ENCODE results near the gene ETF1.
"Not testable (repeated sequence)": the region's sequence is repeated elsewhere in the genome, so short reads cannot be mapped to it uniquely, and the experiment has no call there.

ETF1 gene

GRCh38 chr5:138476918-138477317 is 66.1 kb downstream of the ETF1 start:
- no peak for DNase-seq

DNA sequence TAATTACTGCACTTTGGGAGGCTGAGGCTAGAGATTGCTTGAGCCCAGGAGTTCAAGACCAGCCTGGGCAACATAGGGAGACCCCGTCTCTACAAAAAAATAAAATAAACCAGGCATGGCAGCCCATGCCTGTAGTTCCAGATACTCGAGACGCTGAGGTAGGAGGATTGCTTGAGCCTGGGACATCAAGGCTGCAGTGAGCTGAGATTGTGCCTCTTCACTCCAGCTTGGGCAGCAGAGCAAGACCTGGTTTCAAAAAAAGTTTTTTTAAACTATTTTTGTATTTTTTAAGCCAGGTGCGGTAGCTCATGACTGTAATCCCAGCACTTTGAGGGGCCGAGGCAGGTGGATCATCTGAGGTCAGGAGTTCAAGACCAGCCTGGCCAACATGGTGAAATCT is 69.9 kb downstream of the ETF1 start:
- not testable (repeated sequence) for DNase-seq

DNA sequence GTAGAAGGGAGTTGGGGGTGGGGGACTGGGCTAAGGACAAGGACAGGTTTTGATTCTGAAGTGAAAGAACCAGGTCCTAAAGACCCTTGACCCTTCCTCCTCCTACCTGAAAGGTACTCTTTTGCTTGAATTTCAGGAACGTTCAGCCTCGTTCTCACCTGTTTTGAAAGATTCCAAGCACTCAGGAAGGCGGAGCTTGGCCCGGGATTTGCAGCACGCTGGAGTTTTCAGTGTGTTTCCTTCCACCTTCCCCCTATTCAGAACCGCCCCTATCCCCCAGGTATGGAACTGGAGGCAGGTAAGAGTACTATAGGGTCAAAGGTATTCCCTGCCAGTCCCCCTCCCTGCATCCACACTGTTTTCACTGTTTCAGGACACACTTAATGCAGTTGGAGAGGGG is 70.7 kb downstream of the ETF1 start:
- no peak for DNase-seq

DNA sequence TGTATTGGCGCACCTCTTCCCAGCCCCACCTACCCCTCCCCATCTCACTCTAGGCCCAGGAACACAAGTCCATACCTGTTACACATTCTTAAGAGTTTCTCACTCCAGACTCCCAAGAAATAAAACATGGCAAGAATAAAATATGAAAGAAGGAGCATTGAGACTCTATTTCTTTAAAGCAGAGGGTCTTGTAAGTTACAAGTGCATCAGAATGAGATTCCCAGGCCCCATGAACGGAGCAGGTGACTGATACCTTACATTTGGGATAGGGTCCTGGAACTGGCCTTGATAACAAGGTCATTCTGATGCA is 72.0 kb downstream of the ETF1 start:
- no peak for DNase-seq

- no peak for DNase-seq
Measured at GRCh38 chr5:138470322-138471051, 72.5 kb downstream of the ETF1 start.

DNA sequence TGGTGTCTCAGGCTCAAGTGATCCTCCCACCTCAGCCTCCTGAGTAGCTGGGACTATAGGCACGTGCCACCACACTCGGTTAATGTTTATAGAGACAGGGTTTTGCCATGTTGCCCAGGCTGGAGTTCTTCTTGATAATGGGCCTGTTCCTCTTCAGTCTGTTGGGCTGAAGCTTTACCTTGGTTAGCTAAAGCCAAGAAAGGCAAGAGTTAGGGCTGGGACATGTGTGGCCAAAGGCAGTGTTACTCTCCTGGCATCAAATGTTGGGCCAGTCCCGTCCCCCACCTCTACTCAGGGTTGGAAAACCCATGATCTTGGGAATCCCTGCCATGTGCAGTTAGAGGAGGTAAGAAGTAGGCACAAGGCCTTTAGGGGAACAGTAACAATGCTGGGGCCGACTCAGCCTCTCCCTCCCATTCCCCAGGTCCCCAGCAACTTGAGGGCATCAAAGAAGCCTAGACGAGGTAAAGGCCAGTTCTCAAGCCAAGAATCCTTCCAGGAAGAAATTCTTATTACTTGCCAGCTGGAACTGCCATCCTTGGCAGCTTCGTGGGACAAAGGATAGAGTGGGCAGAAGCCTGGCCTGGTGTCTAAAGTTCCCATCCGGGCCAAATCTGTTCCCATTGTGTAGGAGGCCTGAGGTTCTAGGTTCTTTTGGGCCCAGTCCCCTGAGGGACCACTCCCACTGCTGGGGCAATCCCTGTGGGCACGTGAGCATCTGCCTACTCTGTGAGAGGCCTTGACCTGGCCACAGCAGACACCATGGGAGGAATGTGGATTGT is 73.3 kb downstream of the ETF1 start:
- DNase-seq: peak; percentile 51

DNA sequence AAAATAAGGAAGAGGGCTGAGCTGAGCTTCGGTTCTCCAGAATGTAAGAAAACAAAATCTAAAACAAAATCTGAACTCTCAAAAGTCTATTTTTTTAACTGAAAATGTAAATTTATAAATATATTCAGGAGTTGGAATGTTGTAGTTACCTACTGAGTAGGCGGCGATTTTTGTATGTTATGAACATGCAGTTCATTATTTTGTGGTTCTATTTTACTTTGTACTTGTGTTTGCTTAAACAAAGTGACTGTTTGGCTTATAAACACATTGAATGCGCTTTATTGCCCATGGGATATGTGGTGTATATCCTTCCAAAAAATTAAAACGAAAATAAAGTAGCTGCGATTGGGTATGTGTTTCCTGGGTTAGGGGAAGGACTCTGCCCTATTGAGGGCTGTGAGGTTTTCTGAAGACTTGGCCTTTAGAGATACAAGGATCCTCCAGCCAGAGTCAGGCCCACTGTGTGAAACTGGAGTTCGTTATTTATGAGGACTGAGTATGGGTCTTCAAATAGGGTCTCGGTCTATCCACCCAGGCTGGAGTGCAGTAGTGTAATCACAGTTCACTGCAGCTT is 74.0 kb downstream of the ETF1 start:
- no peak for DNase-seq

DNA sequence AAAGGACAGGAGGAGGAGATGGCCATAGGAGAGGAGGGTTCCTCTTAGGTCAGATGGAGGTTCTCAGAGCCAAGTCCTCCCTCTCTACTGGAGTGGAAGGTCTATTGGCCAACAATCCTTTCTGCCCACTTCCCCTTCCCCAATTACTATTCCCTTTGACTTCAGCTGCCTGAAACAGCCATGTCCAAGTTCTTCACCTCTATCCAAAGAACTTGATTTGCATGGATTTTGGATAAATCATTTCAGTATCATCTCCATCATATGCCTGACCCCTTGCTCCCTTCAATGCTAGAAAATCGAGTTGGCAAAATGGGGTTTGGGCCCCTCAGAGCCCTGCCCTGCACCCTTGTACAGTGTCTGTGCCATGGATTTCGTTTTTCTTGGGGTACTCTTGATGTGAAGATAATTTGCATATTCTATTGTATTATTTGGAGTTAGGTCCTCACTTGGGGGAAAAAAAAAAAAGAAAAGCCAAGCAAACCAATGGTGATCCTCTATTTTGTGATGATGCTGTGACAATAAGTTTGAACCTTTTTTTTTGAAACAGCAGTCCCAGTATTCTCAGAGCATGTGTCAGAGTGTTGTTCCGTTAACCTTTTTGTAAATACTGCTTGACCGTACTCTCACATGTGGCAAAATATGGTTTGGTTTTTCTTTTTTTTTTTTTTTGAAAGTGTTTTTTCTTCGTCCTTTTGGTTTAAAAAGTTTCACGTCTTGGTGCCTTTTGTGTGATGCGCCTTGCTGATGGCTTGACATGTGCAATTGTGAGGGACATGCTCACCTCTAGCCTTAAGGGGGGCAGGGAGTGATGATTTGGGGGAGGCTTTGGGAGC is 74.7 kb downstream of the ETF1 start:
- peak; percentile 26 for DNase-seq

DNA sequence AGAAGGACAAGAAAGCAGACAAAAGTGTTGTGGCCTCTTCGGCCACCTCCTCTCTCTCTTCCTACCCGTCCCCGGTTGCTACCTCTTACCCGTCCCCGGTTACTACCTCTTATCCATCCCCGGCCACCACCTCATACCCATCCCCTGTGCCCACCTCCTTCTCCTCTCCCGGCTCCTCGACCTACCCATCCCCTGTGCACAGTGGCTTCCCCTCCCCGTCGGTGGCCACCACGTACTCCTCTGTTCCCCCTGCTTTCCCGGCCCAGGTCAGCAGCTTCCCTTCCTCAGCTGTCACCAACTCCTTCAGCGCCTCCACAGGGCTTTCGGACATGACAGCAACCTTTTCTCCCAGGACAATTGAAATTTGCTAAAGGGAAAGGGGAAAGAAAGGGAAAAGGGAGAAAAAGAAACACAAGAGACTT is 75.3 kb downstream of the ETF1 start:
- no peak for DNase-seq

- no peak for DNase-seq
Measured at GRCh38 chr5:138466900-138467710, 75.9 kb downstream of the ETF1 start.

DNA sequence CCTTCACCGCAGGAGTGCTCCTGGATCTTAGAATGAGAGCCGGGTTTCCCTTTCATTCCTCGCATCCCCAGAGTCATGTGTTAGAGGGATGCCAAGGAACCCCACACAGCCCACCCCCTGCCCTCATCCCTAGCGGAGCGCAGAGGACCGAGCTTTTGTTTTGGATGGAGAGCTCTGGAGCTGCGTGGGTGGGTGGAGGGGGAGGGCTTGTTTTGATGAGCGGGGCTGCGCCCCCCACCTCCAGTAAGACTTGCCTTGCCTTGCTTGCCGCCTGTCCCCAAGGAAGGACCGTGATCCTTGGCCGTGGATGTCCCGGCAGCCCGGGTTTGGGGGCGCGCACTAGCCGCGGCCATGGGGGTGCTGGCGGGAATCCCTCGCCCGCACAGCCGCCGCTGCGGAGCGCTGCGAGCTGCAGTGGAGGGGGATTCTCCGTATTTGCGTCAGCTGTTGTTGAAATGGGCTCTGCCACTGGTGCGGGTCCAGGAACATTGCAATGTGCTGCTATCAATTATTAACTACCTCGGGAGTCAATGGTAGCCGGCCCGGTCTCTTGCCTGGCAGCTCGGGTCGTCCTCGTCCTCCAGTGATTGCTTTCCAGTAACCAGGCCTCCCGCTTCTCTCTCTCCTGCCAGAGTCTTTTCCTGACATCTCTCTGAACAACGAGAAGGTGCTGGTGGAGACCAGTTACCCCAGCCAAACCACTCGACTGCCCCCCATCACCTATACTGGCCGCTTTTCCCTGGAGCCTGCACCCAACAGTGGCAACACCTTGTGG is 76.7 kb downstream of the ETF1 start:
- no peak for DNase-seq

- peak; percentile 98 for DNase-seq
Measured at GRCh38 chr5:138465261-138466124, 77.5 kb downstream of the ETF1 start, which contains the start of gene EGR1. EGR1 (plus strand) TSS chr5:138465479; CDS start chr5:138465762, 283 bp downstream.

GRCh38 chr5:138464388-138465260 is 78.4 kb downstream of the ETF1 start:
- DNase-seq: peak; percentile 98

DNA sequence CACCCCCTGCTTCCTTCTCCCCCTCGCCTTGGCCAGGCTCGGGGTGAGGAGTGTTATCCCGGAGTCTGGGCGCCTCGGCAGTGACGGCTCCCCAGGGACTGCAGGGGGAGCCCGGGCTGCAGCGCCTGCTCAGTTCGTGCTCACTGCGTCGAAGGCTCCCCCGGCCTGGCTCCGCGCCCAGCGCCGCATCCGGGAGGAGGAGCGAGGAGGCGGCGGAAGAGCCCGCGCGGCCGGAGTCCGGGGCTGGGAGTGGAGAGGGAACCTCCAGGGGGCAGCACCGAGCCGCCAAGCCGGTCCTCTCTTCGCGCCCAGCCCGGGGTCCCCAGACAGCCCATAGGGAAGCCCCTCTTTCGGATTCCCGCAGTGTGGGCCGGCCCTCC is 79.0 kb downstream of the ETF1 start:
- peak; percentile 94 for DNase-seq

- no peak for DNase-seq
Measured at GRCh38 chr5:138463419-138464007, 79.5 kb downstream of the ETF1 start.

DNA sequence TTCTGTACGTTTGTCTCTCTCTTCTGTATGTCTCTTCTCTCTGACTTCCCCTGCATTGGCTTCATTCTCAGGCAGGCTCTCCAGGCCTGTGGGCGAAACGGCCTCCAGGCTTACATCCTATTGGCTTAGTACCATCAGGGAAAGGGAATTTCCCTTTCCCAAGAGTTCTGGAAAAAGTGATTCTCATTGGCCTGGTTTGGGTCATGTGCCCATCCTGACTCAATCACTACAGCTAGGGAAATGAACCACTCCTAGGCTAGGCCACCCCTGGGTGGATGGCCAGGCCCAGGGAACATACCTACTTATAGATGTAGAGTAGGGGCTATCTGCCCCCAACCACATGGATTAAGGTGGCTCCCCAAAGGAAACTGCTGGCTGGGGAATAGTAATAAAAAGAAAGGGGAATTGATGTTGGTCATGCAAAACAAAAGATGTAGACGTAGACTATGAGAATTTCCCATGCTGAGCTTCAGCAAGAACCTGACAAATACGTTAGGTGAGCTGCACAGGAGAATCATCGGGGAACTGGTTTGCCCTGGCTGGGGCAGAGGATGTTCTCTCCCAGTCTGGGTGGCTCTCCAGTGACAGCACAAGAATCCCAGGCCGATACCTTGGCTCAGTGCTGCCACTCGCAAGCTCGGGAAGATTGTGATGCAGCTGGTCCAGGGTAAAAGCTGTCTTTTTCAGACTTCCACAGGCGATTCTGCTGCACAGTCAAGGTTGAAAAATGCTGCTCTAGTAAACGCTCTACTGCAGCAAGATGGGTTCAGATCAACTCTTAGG is 81.5 kb downstream of the ETF1 start:
- no peak for DNase-seq

DNA sequence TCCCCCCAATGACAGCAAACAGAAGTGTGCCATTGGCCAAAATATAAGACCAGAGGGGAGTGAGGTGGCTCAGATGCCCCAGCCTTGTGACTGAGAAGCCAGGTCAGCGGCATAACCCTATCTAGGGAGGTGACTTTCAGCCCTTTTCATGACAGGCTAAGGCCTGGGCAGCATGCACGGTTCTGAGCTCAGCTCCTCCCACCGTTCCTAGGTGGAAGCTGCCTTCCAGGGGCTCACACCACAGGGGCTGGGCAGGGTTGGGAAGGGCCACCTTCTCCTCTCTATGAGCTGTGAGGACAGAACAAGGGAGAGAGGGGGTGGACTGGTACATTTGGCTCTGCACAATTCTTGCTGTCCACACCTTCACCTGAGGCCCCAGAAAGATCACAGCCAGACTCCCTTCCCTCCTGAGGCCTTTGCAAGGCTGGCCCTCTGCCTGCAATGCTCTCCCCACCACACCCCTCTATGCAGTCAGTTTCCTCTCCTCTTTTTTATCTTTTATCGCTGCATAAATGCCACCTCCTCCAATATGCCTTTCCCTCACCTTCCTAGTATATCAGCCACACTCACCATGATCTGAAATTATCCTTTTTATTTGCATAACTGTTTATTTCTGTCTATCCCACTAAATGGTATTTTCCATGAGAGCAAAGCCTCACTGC is 82.9 kb downstream of the ETF1 start:
- DNase-seq: no peak
